GM19328 (cell line): ENCODE results near the gene VAMP5.
A peak's percentile ranks its signal among the peaks of the same experiment; 100 is the strongest.
"Not testable (repeated sequence)": the region's sequence is repeated elsewhere in the genome, so short reads cannot be mapped to it uniquely, and the experiment has no call there.

Experiments used
- ATAC-seq: cut with Tn5 transposase; IDR thresholded peaks from one replicate; pipeline ENCODE4 v1.9.1; 2021; ENCODE audit warnings: mild to moderate bottlenecking, moderate library complexity; ENCODE audit not compliant: unreplicated experiment

The VAMP5 gene

DNA sequence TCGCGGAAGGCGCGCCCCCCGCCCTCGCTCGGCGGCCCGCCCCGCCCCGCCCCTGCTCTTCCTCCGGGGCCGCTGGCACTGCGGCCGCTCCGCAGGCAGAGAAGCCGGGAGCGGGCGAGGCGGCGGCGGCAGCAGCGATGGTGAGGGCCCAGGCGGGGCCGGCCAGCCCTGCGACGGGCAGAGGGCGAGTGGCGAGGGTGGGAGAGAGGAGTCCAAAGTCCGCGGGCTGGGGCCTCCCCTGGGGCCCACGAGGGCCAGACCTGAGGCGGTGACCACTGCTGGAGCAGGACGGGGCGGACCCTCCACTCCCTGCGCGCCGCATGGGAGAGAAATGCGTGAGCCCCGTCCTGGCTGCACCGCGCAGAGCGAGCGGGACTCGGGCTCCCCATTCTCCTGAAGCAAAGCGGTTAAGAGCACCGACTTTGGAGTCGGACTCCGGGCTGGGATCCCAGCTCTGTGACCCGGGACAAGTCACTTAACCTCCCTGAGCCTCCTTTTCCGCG is at the start of gene VAMP5:
VAMP5 (plus strand) TSS at position 78 of the 503 bp plus-strand sequence; CDS start at position 138, 60 bp downstream.
- no peak for ATAC-seq

- no peak for ATAC-seq
Observed at GRCh38 chr2:85534881-85535280, 49.4 kb upstream of the VAMP5 start.

GRCh38 chr2:85536479-85536878 is 47.8 kb upstream of the VAMP5 start:
- ATAC-seq: no peak

- ATAC-seq: no peak
Observed at GRCh38 chr2:85537600-85538506, 46.4 kb upstream of the VAMP5 start.

DNA sequence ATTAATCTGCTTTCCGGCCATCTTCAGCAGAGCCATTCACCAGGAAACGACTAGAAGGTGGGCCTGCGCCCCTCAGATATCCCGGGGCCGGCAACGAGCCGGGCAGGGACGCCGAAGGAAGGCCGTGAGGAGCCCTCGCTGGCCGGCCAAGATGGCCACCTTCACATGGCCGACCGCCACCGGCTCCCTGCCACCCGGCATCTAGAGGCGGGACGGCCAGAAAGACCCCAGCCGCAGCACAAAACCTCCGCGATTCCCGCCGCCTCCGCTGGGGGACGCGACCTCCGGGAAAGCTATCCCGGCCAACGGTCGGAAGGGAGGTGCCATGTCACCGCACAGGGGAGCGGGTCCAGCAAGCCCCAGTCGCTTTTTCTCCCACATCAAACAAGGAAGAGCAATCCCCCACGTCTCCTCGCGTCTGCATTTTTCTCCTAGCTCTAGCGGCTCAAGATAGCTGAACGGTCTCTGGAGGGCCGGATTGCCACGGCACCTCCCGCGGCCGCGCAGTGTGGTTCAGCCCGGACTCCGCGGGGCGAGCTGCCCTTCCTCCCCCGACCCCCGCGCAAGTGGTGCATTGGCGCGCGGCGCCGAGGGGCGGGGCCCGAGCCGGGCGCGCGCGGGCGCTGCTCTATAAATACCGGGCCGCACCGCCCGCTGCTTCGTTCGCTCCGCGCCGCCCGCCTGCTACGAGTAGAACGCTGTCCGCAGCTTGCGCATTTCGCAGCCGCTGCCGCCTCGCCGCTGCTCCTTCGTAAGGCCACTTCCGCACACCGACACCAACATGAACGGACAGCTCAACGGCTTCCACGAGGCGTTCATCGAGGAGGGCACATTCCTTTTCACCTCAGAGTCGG is 45.5 kb upstream of the VAMP5 start, which contains the start of gene MAT2A:
MAT2A (plus strand) TSS at position 662 of the 854 bp plus-strand sequence; CDS start at position 782, 120 bp downstream.
- peak; percentile 69 for ATAC-seq

DNA sequence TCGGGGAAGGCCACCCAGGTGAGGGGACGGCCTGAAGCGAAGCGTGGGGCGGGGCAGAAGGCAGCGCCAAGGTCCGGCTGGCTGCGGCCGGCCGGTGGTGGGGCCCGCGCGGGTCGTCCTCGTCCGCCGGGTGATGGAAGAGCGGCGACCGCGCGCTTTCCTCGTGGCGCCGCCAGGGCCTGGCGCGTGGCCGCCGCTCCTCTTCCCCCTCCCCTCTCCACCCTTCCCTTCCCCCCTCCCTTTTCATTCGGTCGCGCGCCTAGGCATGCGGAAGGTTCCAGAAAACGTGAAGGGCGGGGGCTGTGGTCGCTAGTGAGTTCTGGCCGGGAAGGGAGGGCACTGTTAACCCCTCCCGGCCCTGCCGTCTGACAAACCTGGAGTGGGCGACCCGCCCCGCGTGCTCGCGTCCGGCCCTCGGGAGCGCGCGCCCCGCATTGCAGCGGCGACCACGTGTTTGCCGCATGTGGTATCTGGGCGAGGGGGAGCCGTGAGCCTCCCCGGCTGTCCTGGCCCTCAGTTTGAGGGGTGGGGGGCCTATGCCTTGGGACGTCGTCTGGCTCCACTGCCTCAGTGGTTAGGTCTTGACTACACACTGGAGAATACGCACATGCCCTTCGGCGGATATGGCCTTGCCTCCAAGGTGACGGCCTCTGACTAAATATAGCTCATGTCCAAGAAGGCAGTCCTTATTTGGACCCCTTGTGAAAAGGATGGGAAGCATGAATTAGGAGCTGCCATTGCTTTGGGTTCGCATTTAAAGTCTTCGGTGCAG is 44.7 kb upstream of the VAMP5 start:
- peak; percentile 27 for ATAC-seq

DNA sequence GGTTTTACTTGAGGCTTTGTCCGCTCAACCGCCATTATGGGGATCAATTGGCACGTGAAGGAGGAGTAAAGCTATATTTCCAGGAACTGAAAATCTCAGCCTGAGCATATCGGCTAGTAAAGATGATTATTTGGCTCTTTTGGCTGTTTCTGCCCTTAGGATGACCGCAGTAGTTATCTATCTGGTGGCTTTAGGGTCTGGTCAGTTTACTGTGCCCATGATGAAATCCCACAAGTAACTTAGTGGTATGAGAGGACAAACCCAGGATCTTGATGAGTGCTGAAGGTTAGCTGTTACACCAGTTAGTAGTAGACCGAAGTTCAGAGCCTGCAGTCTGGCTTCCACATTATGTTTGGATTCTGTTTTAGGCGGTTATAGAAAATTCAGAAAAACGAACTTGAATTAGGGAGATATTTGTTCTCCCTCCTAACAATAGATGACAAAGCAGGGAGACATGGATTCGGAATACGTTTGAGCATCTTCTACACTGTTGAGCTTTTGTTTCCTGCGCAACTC is 44.0 kb upstream of the VAMP5 start:
- no peak for ATAC-seq

GRCh38 chr2:85541262-85541661 is 43.0 kb upstream of the VAMP5 start:
- ATAC-seq: no peak

GRCh38 chr2:85541753-85542457 is 42.3 kb upstream of the VAMP5 start:
- ATAC-seq: no peak

- ATAC-seq: no peak
Observed at GRCh38 chr2:85542777-85543176, 41.5 kb upstream of the VAMP5 start.

- not testable (repeated sequence) for ATAC-seq
Observed at GRCh38 chr2:85544254-85544691, 40.0 kb upstream of the VAMP5 start.

DNA sequence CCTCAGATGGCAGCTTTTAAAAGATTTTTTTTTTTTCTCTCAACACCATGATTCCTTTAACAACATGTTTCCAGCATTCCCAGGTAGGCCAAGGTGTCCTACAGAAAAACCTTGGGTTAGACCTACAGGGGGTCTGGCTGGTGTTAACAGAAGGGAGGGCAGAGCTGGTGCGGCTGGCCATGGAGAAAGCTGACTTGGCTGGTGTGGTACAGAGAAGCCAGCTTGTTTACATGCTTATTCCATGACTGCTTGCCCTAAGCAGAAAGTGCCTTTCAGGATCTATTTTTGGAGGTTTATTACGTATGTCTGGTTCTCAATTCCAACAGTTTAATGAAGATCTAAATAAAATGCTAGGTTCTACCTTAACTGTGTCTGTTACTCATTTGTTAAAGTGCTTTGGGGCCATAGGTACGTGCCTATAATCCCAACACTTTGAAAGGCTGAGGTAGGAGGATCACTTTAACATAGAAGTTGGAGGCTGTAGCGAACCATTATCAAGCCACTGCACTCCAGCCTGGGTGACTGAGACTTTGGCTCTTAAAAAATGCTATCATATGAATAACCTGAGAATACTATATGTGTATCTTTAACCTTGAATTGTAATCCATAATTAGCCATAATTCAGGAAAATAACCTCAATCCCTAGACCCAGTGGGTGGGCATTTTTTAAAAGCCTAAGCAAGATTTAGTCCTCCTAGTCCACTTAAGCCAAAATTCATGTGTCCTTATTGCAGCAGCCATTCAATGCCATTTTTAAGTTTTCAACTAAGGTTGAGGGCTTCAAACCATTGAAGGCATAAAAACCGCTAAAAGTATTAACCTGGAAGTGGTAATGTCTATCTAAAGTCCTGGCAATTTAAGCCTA is 39.1 kb upstream of the VAMP5 start:
- not testable (repeated sequence) for ATAC-seq

GRCh38 chr2:85545780-85546240 is 38.4 kb upstream of the VAMP5 start:
- ATAC-seq: no peak

- ATAC-seq: no peak
Observed at GRCh38 chr2:85547089-85547858, 37.0 kb upstream of the VAMP5 start.

- ATAC-seq: no peak
Observed at GRCh38 chr2:85547859-85548607, 36.2 kb upstream of the VAMP5 start.

DNA sequence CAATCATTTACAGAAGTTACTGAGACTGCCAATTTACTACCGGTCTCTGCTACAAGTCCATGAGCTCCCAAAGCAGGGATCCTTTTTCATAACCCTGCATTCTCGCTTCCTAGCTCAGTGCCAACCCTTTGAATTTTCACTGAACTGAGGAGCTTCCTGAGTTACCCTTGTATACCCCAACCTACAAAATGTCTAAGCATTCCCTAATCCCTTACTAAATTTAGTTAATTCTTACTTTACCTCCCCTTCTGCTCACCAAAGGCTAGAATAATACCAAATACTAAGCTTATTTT is 35.7 kb upstream of the VAMP5 start:
- no peak for ATAC-seq

GRCh38 chr2:85549095-85549494 is 35.1 kb upstream of the VAMP5 start:
- no peak for ATAC-seq
